Measurements from ENCODE around the gene RABGAP1.

The RABGAP1 gene

GRCh38 chr9:123016631-123017030 lies 75.8 kb downstream of the RABGAP1 start:
- DNase-seq = no peak

GRCh38 chr9:123020796-123021195 lies 80.0 kb downstream of the RABGAP1 start:
- DNase-seq = no peak

- DNase-seq = no peak
Observed at GRCh38 chr9:123026425-123026824, 85.6 kb downstream of the RABGAP1 start.

- DNase-seq = no peak
Observed at GRCh38 chr9:123027517-123027916, 86.7 kb downstream of the RABGAP1 start.

GRCh38 chr9:123028136-123028535 lies 87.3 kb downstream of the RABGAP1 start:
- no peak for DNase-seq

GRCh38 chr9:123028973-123029372 lies 88.2 kb downstream of the RABGAP1 start:
- DNase-seq = no peak

- no peak for DNase-seq
Observed at GRCh38 chr9:123031963-123032362, 91.1 kb downstream of the RABGAP1 start.

GRCh38 chr9:123033352-123033751 lies 92.5 kb downstream of the RABGAP1 start, which contains the start of gene GPR21:
Gene GPR21 (plus strand): TSS chr9:123033667. CDS start chr9:123034567, 900 bp downstream.
- DNase-seq = no peak

GRCh38 chr9:123033864-123034601 lies 93.2 kb downstream of the RABGAP1 start:
- DNase-seq = no peak

- no peak for DNase-seq
Observed at GRCh38 chr9:123034881-123035510, 94.2 kb downstream of the RABGAP1 start.

- DNase-seq = no peak
Observed at GRCh38 chr9:123035791-123036190, 95.0 kb downstream of the RABGAP1 start.

- DNase-seq = no peak
Observed at GRCh38 chr9:123036893-123037545, 96.2 kb downstream of the RABGAP1 start.

- no peak for DNase-seq
Observed at GRCh38 chr9:123039617-123040219, 98.9 kb downstream of the RABGAP1 start.

GRCh38 chr9:123040801-123041200 lies 100.0 kb downstream of the RABGAP1 start:
- DNase-seq = no peak

GRCh38 chr9:123041489-123041888 lies 100.7 kb downstream of the RABGAP1 start:
- no peak for DNase-seq

- DNase-seq = no peak
Observed at GRCh38 chr9:123043081-123043939, 102.5 kb downstream of the RABGAP1 start.

GRCh38 chr9:123044586-123044985 lies 103.8 kb downstream of the RABGAP1 start:
- DNase-seq = no peak

- no peak for DNase-seq
Observed at GRCh38 chr9:123046406-123047195, 105.8 kb downstream of the RABGAP1 start.

- no peak for DNase-seq
Observed at GRCh38 chr9:123048748-123049147, 107.9 kb downstream of the RABGAP1 start.

- DNase-seq = no peak
Observed at GRCh38 chr9:123049589-123050222, 108.9 kb downstream of the RABGAP1 start.

- DNase-seq = no peak
Observed at GRCh38 chr9:123053046-123053445, 112.2 kb downstream of the RABGAP1 start.
